NCI-H774 (cell line): Measurements from ENCODE around the gene CD163.
"Not testable (repeated sequence)": the region's sequence is repeated elsewhere in the genome, so short reads cannot be mapped to it uniquely, and the experiment has no call there.

ENCODE experiments used
- DNase-seq: peaks from one replicate; lab custom pipeline; 2025; lab: John Stamatoyannopoulos, UW

The CD163 gene

GRCh38 chr12:7450667-7451066 is 52.9 kb downstream of the CD163 start:
- no peak for DNase-seq

- no peak for DNase-seq
These were observed 55.5 kb downstream of the CD163 start for GRCh38 chr12:7448099-7448498.

GRCh38 chr12:7444537-7444936 is 59.0 kb downstream of the CD163 start:
- no peak for DNase-seq

- no peak for DNase-seq
These were observed 59.5 kb downstream of the CD163 start, which contains the start of gene CD163L1 for GRCh38 chr12:7444076-7444475. CD163L1 (minus strand) TSS chr12:7444153; CDS start chr12:7444127, 26 bp downstream.

- no peak for DNase-seq
These were observed 62.4 kb downstream of the CD163 start for GRCh38 chr12:7441216-7441615.

GRCh38 chr12:7439579-7440505 is 63.7 kb downstream of the CD163 start:
- no peak for DNase-seq

- DNase-seq, result not testable (repeated sequence)
These were observed 65.1 kb downstream of the CD163 start for GRCh38 chr12:7438291-7438995.

- DNase-seq, result not testable (repeated sequence)
These were observed 66.1 kb downstream of the CD163 start for GRCh38 chr12:7437494-7437893.

GRCh38 chr12:7434670-7435069 is 68.9 kb downstream of the CD163 start:
- DNase-seq, result no peak

- no peak for DNase-seq
These were observed 70.2 kb downstream of the CD163 start for GRCh38 chr12:7433276-7433822.

GRCh38 chr12:7431993-7432685 is 71.4 kb downstream of the CD163 start:
- DNase-seq, result no peak
